Adipose tissue (tissue), 3 donors: ENCODE data around the gene TEX264. TPM values are rescaled to one million over a fixed set of nuclear protein-coding genes. Genes with fewer than 3 reads are reported as not detected.

ENCODE experiments used
- H3K27ac ChIP-seq: one replicate; pipeline ENCODE4 v1.5.1; 2013; ENCODE audit warnings: low read depth, low read length
- WGBS, 3 donors: extraction: QIAGEN DNeasy Blood & Tissue Kit; methylation state at CpG; one replicate each; pipeline ENCODE4 v1.1.7; 2013; 5-methylcytosine and 5-hydroxymethylcytosine counted together
- polyA plus RNA-seq, 3 donors: library from polyadenylated mRNA; stranded (reverse); fragments of 200-250 nt; gene quantifications; one replicate each; pipeline ENCODE4 v1.2.3, GENCODE V29; 2013
- donor health status: healthy with polysubstance abuse.
- donor health status: Bipolar disorder and iron deficiency.
- donor health status: healthy.

The TEX264 gene
- polyA plus RNA-seq, 3 donors = 47.3 to 57.1 (median 48.4) TPM

GRCh38 chr3:51673181-51673801, 2.2 kb downstream of the TEX264 start:
- no peak overlapping the region for H3K27ac ChIP-seq
- 68 to 84% (median 69%) methylated on average over 4 of the region's 4 CpGs for WGBS, 3 donors

- no peak overlapping the region for H3K27ac ChIP-seq
- 90 to 96% (median 92%) methylated on average over 13 to 14 of the region's 14 CpGs for WGBS, 3 donors
Measured at GRCh38 chr3:51673802-51674654, 3.0 kb downstream of the TEX264 start.

GRCh38 chr3:51675201-51675611, 4.2 kb downstream of the TEX264 start:
- WGBS, 3 donors = 78 to 90% (median 80%) methylated on average over 2 of the region's 2 CpGs
- no peak overlapping the region for H3K27ac ChIP-seq

- 86 to 93% (median 90%) methylated on average over 3 of the region's 3 CpGs for WGBS, 3 donors
- no peak overlapping the region for H3K27ac ChIP-seq
Measured at GRCh38 chr3:51676102-51676640, 5.1 kb downstream of the TEX264 start.

GRCh38 chr3:51677358-51677757, 6.3 kb downstream of the TEX264 start:
- WGBS, 3 donors = 88 to 100% (median 90%) methylated on average over 3 of the region's 3 CpGs

GRCh38 chr3:51678186-51678585, 7.1 kb downstream of the TEX264 start:
- H3K27ac ChIP-seq = no peak overlapping the region
- 86 to 100% (median 94%) methylated on average over 1 of the region's 1 CpG for WGBS, 3 donors

More at GRCh38 chr3:51677358-51677757, 6.3 kb downstream of the TEX264 start:
- H3K27ac ChIP-seq = no peak overlapping the region

GRCh38 chr3:51678641-51679040, 7.6 kb downstream of the TEX264 start:
- WGBS, 3 donors = 81 to 89% (median 86%) methylated on average over 2 of the region's 2 CpGs

GRCh38 chr3:51679318-51679717, 8.3 kb downstream of the TEX264 start:
- H3K27ac ChIP-seq = no peak overlapping the region

More at GRCh38 chr3:51678641-51679040, 7.6 kb downstream of the TEX264 start:
- no peak overlapping the region for H3K27ac ChIP-seq

GRCh38 chr3:51679777-51680176, 8.7 kb downstream of the TEX264 start:
- no peak overlapping the region for H3K27ac ChIP-seq
- WGBS, 3 donors = 84 to 89% (median 87%) methylated on average over 7 of the region's 7 CpGs

More at GRCh38 chr3:51679318-51679717, 8.3 kb downstream of the TEX264 start:
- WGBS, 3 donors = 94 to 97% (median 95%) methylated on average over 4 of the region's 4 CpGs

GRCh38 chr3:51680196-51680595, 9.1 kb downstream of the TEX264 start:
- no peak overlapping the region for H3K27ac ChIP-seq
- WGBS, 3 donors = 83 to 84% (median 83%) methylated on average over 6 of the region's 6 CpGs

- H3K27ac ChIP-seq = no peak overlapping the region
- WGBS, 3 donors = 75 to 92% (median 89%) methylated on average over 2 of the region's 2 CpGs
Measured at GRCh38 chr3:51680663-51681230, 9.7 kb downstream of the TEX264 start.

- 29 to 62% (median 47%) methylated on average over 3 of the region's 3 CpGs for WGBS, 3 donors
- H3K27ac ChIP-seq = no peak overlapping the region
Measured at GRCh38 chr3:51681453-51681852, 10.4 kb downstream of the TEX264 start.

GRCh38 chr3:51682079-51682478, 11.0 kb downstream of the TEX264 start:
- H3K27ac ChIP-seq = no peak overlapping the region
- 16 to 24% (median 23%) methylated on average over 4 of the region's 4 CpGs for WGBS, 3 donors

- WGBS, 3 donors = 71 to 75% (median 75%) methylated on average over 7 of the region's 7 CpGs
- no peak overlapping the region for H3K27ac ChIP-seq
Measured at GRCh38 chr3:51682526-51682925, 11.5 kb downstream of the TEX264 start.

GRCh38 chr3:51683566-51683965, 12.5 kb downstream of the TEX264 start:
- no peak overlapping the region for H3K27ac ChIP-seq

GRCh38 chr3:51684971-51685751, 14.1 kb downstream of the TEX264 start:
- peak overlapping the region; percentile 34 for H3K27ac ChIP-seq
- WGBS, 3 donors = 45 to 62% (median 46%) methylated on average over 7 of the region's 7 CpGs

More at GRCh38 chr3:51683566-51683965, 12.5 kb downstream of the TEX264 start:
- WGBS, 3 donors = 62 to 64% (median 63%) methylated on average over 2 of the region's 2 CpGs

GRCh38 chr3:51686056-51686455, 15.0 kb downstream of the TEX264 start:
- WGBS, 3 donors = 67 to 90% (median 69%) methylated on average over 4 of the region's 4 CpGs
- H3K27ac ChIP-seq = no peak overlapping the region

- WGBS, 3 donors = 29 to 71% (median 33%) methylated on average over 10 of the region's 10 CpGs
- no peak overlapping the region for H3K27ac ChIP-seq
Measured at GRCh38 chr3:51686512-51687215, 15.6 kb downstream of the TEX264 start.
